DMS153 (cell line): Measurements from ENCODE around the gene TTC9B.
A peak's percentile ranks its signal among the peaks of the same experiment; 100 is the strongest.
"Not testable (repeated sequence)": the region's sequence is repeated elsewhere in the genome, so short reads cannot be mapped to it uniquely, and the experiment has no call there.

ENCODE experiments used
- DNase-seq: peaks from one replicate; lab custom pipeline; 2025; lab: John Stamatoyannopoulos, UW

The TTC9B gene

GRCh38 chr19:40232949-40233810, 15.0 kb upstream of the TTC9B start:
- no peak for DNase-seq

- DNase-seq: no peak
Measured at GRCh38 chr19:40232479-40232878, 14.3 kb upstream of the TTC9B start.

GRCh38 chr19:40231544-40232424, 13.6 kb upstream of the TTC9B start:
- DNase-seq: no peak

GRCh38 chr19:40231057-40231456, 12.9 kb upstream of the TTC9B start:
- DNase-seq: no peak

- no peak for DNase-seq
Measured at GRCh38 chr19:40229926-40230417, 11.8 kb upstream of the TTC9B start.

- no peak for DNase-seq
Measured at GRCh38 chr19:40229484-40229883, 11.3 kb upstream of the TTC9B start.

- DNase-seq: no peak
Measured at GRCh38 chr19:40228863-40229262, 10.7 kb upstream of the TTC9B start.

GRCh38 chr19:40228346-40228745, 10.2 kb upstream of the TTC9B start:
- DNase-seq: no peak

GRCh38 chr19:40225440-40226305, 7.5 kb upstream of the TTC9B start:
- DNase-seq: no peak

GRCh38 chr19:40224342-40225150, 6.4 kb upstream of the TTC9B start:
- no peak for DNase-seq

- DNase-seq: no peak
Measured at GRCh38 chr19:40223135-40223822, 5.1 kb upstream of the TTC9B start.

GRCh38 chr19:40221858-40222619, 3.9 kb upstream of the TTC9B start:
- DNase-seq: peak; percentile 17

- no peak for DNase-seq
Measured at GRCh38 chr19:40220674-40221073, 2.5 kb upstream of the TTC9B start.

- no peak for DNase-seq
Measured at GRCh38 chr19:40219721-40220276, 1.6 kb upstream of the TTC9B start.

- not testable (repeated sequence) for DNase-seq
Measured at GRCh38 chr19:40219029-40219428, 845 bp upstream of the TTC9B start.

GRCh38 chr19:40217027-40217810, 965 bp downstream of the TTC9B start:
- peak; percentile 72 for DNase-seq

GRCh38 chr19:40216777-40217026, 1.5 kb downstream of the TTC9B start:
- no peak for DNase-seq

- DNase-seq: no peak
Measured at GRCh38 chr19:40216013-40216776, 2.0 kb downstream of the TTC9B start.
